ENCODE results near the gene PLCB4.

Gene PLCB4

GRCh38 chr20:9062066-9062465, 6.8 kb upstream of the PLCB4 start:
- DNase-seq, result no peak

GRCh38 chr20:9066191-9066590, 2.7 kb upstream of the PLCB4 start:
- no peak for DNase-seq

DNA sequence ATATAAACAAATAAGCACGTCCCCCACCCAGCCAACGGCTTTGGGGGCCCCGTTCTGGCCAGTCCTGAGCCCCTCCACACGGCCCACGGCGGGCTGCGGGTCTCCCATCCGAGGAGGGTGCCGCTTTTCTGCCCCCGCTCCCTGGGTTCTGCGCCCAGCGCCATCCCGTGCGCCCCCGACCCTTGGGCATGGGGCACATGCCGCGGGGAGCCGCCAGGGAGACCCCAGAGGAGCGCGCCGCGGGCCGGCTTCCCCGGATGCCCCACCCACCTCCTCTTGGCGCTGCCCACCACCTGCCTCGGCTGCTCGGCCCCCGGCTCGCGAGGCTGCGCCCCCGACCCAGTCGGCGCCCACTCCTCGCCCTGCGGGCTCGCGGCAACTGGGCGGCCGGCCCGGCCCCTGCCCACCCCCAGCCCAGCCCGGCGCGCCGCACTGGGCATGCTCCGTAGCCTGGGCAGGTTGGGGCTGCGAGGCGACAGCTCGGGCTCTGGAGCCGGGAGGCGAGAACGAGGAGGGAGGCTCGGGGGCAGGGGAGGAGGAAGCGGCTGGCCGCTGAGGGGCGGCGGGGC, 570 bp upstream of the PLCB4 start:
- DNase-seq, result peak; percentile 65

DNA sequence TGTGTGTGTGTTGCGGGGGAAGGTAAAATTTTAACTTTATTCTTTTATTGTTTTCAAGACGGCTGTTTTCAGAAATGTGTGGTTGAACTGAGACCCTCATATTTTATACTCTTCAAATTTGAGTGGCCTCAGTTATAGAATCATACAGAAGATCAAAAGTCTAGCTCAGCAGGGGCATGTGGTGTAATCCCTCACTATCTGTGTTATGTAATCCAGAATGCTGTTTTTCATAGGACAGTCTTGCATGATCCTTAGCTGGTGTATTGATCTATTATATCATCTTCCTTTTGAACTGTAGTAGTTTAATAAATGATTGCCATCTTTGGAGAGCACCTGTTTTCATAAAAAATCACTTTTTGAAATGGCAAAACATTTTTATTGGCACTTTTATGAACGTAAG, 1.4 kb downstream of the PLCB4 start:
- DNase-seq, result no peak

DNA sequence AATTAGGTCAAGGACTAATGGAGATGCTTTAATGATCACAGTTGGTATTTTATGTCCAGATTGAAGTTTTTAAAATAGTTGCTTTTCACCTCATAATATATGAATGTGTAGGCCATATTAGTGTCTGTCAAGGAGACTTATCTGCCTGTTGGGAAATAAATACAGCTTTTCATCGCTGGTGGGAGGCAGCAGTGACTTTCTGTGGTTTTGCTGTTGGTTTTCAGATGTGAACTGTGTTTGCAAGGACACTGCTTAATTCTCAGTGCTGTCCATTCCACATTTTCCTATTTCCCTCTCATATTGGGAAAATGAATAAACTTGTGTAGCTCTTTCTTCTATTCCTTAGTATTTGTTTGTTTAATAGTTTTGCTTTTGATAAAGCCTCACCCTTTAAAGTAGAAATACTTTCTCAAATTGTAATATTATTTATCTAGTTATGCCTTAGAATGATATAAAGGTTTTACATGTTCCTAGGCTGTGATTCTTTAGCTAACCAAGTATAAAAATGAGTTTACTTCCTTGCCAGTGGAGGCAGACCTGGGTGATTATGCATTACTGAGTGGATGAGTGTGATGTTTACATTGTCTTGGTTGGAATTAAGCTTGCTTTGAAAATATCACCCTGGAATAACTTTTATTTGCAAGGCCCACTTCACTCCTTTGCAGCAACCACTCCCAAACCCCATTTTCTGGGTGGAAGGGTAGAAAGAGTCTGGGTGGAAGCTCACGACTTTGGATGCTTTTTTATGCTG, 3.3 kb downstream of the PLCB4 start:
- no peak for DNase-seq

DNA sequence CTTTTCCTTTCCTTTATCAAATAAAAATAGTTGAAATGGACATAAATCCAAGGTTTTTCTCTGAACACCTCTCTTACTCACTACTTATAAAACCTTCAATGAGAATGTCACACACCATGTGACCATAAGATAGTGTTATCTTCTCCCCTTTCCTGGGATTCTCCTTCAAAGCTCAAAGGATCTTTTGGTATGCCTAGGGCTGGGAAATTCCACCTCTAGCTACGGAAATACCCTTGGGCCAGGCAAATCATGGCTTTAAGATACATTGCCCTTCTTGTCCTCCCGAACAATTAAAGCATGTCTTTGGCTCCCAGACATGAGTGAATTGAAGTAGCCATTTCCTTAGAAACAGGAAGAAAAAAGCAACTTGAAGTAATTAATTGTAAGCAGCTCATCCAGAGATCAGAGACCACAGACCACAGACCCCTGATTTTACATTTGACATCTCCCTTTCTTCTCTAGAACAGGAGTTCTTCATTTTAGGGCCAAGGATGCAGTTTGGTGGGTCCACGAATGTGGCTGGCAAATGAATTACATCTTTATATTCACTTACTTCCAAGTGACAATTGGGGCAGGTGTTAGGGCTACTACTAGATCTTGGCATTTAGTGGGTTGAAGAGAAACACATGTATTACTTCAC, 4.1 kb downstream of the PLCB4 start:
- no peak for DNase-seq

DNA sequence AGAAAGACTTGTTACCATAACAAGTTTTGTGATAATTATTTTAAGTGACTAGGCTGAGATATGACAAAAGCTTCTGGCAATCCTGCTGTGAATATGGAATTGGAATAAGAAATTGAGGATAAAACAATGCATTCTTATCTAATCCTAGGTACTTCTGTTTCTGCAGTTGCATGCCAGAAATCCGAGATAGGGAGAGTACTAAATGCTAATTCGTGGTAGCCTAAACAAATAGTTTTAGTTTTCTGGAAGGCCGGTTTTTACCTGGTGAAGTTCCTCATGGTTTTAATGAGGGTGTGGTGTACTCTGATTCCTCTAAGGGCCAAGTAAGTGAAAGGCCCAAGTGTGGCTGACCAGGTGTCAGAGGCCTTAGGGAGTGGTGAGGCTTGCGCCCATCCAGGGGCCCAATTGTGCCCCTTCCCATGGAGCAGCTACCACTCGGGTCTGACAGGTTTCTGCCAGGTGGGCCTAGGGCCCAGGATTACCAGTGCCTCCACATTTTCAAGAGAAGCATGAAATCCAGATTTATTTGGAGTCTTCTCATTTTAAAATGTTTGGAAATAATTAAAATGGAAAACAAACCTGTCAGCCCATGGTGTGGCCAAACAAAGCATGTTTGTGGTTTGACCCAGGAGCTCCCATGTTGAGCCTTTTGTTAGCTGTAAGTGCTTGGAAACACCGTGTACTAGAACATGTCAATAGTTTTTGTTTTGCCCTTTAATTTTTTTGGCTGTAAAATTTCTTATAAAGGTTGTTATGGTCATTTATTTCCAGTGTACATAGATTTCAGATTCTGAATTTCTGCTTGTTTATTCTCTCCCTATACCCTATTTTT, 6.6 kb downstream of the PLCB4 start:
- DNase-seq, result no peak

DNA sequence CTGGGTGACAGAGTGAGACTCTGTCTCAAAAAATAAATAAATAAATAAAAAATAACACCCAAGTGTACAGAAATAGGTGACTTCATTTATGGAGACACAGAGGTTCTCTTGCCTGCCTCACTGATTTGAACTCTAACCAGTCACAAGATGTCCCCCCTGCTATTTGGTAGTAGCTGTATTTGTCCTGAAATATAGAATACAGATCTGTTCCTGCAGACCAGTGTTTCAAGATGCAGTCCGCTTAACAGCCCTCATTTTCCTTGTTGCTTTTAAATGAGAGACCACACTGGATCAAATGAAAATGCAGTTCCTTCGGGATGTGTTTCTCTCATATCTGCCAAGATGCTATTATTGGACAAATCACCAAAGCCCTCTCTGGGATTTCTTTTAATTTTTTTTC, 7.6 kb downstream of the PLCB4 start:
- no peak for DNase-seq

- DNase-seq, result peak; percentile 3
These were observed 10.2 kb downstream of the PLCB4 start for GRCh38 chr20:9078826-9079731.

DNA sequence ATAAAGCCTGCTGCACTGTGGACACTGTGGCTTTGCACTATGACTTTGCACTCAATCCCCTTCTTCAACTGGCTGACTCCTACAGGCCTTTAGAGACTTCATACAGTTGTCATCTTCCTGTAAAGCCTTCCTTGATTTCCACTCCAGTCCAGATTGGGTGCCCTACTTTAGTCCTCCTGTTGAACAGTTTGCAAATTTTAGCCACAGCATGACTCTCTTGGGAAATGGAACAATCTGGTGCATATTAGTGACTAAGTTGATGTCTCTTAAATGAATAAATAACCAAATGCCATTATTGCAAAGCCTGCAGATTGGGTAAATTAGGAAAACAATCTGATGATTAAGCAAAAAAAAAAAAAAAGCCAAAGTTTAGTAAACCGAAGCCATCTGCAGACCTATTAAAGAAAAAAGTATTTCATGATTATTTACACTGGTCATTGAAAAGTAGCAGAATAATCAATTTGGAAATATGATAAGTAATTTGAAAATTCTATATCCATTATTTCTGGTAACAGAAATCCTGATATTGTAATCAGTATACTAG, 12.6 kb downstream of the PLCB4 start:
- no peak for DNase-seq

- DNase-seq, result no peak
These were observed 13.9 kb downstream of the PLCB4 start for GRCh38 chr20:9082741-9083140.

GRCh38 chr20:9087531-9088217, 18.8 kb downstream of the PLCB4 start:
- DNase-seq, result no peak

DNA sequence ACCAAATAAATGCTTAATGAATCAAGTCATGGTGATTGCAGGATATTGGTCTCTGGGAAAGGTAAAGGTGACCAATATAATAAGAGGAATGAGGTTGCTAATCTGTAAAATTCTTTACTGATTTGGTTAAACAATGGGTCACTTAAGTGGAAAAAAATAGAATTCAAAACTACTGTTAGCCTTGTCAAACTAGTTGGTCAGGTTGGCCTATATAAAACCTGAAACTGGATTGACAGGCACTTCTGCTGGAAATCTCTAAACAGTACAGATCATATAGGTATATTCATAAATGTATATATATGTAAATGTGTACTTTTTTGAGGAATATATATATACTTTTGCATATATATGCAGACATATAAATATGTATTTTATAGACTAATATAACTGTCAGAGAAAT, 19.7 kb downstream of the PLCB4 start:
- DNase-seq, result no peak

DNA sequence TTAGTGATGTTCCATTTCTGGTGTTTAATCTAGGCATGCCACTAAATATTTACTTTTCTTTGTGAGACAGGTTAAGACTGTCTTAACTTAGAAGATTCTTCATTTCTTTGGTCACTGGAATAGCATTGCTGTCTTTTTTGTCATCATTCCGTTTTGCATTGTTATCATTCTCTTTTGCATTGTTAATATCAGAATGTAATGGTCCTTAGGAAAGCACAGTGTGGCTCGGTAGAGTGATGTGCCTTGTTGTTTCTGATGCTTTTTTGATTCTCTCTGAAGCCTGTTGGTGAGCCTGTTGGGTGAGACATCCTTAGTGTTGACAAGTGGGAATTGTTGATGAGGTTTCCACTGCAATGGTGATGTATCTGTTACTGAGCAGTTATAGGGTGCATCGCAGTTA, 23.2 kb downstream of the PLCB4 start:
- no peak for DNase-seq

- no peak for DNase-seq
These were observed 23.8 kb downstream of the PLCB4 start for GRCh38 chr20:9092655-9093054.

DNA sequence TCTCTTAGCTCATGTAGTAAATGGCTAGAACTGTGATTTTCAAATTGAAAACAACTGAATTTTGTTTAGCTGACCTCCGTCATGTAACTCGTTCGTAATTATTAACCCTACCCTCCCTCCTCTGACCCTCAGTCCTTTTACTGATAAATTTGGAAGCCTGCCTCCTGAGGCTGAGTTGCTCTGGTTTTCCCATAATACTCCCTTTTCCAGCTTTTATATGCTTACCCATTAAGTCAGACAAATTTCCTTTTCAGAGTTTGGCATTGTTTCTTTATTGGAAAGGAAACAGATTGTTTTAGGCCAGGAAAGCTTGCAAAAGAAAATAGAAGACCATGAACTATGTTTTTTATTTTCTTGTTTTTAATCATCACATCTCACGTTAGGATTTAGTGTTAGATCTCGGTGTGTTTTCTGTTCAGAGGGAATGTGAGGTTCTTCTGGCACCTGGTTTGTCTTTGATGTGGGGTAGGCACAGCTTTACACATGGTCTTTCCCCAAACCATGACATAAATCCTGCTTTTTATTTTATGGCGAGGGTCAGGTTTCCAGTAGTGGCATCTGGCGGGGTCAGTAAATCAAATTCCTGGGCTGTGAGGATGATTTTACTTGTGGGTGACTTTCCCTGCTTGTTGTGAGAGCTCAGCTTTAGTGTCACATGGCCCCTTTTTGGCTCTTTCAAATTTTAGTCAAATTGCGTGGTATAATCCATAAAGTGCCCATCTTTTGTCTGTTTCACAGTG, 24.5 kb downstream of the PLCB4 start:
- DNase-seq, result no peak

DNA sequence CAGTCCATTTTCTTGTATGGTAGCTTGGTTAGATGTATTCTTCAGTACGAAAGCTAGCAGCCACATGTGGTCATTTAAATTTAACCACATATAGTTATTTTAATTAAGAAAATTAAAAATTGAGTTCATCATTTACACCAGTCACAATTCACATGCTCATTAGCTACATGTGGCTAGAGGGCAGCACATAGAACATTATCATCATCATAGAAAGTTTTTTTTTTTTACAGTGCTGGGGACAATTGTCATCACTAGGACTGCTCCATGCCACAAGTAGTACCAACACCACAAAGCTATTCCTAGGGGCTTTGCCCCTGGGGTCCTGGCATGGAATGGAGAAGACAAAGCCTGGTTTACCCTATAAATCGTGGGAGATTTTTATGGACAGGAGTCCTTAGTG, 30.5 kb downstream of the PLCB4 start:
- DNase-seq, result no peak

GRCh38 chr20:9100691-9101090, 31.8 kb downstream of the PLCB4 start:
- DNase-seq, result no peak

DNA sequence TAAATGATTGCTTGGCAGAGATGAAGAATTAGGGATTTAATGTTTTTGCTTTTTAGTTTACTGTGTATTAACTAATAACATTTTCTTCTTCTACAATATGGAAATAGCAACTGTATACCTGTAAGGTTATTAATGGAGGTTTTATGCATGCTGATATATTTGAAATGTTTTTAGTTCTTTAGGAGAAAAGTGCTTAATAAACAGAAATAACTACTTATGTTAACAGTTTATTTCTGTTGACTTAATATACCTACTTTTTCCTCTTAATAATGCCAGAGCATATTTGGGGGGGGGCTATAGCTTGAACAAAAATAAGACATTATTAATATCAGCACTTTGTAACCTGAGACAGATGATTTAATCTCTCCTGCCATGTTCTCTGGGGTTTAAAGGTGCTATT, 33.6 kb downstream of the PLCB4 start:
- DNase-seq, result no peak

DNA sequence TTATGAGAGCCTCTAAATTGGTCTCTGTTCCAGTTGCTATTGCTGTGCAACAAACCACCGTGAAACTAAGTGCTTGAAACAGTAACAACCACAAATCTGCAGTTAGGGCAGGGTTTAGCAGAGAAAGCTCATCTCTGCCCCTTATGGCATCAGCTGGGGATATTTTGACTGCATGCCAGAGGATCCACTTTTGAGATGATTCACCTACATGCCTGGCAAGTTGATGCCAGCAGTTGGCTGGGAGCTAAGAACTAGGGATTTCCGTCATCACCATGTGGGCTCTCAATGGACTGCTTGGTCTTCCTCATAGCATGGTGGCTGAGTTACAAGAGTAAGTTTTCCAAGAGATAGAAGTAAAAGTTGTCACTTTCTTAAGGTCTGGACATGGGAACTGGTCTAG, 35.1 kb downstream of the PLCB4 start:
- DNase-seq, result no peak

GRCh38 chr20:9108260-9108659, 39.4 kb downstream of the PLCB4 start:
- no peak for DNase-seq

All from NCI-H1092 (cell line).